Coronary artery (tissue), 2 donors: Measurements from ENCODE around the gene SH2D6.

Experiments used
- DNase-seq: peaks from one replicate; pipeline ENCODE4 v3.0.0-alpha.2; 2017; ENCODE audit warnings: low spot score
- H3K27ac ChIP-seq, 2 donors: fragments of 200-600 bp; sonication (generic); one replicate each; pipeline ENCODE4 v1.5.1; 2016 to 2019
- H3K4me3 ChIP-seq: fragments of 200-600 bp; sonication (generic); 2 replicates; pipeline ENCODE4 v1.5.1; 2016; ENCODE audit warnings: mild to moderate bottlenecking, moderate library complexity
- CTCF ChIP-seq: fragments of 200-600 bp; sonication (generic); IDR thresholded peaks from one replicate; pipeline ENCODE4 v1.5.1; 2019; ENCODE audit warnings: antibody characterized with exemption

SH2D6 gene

GRCh38 chr2:85418132-85419008 lies at the start of gene SH2D6:
Gene SH2D6, plus strand, starts transcription at chr2:85418714. Its CDS starts 10,752 bp downstream, at chr2:85429466.
- peak within 1 kb of the TSS; percentile 96 to 97 for H3K27ac ChIP-seq
- H3K4me3 ChIP-seq: peak within 1 kb of the TSS; percentile 83
- TF ChIP-seq CTCF: no peak
- DNase-seq: peak; percentile 92

- no peak for DNase-seq
- H3K4me3 ChIP-seq: no peak overlapping the region
- TF ChIP-seq CTCF: no peak
- H3K27ac ChIP-seq: no peak overlapping the region
Observed at GRCh38 chr2:85368921-85369320, 49.6 kb upstream of the SH2D6 start.

- DNase-seq: no peak
Observed at GRCh38 chr2:85369500-85369899, 49.0 kb upstream of the SH2D6 start.

GRCh38 chr2:85371045-85371444 lies 47.5 kb upstream of the SH2D6 start:
- no peak for DNase-seq
- no peak overlapping the region for H3K4me3 ChIP-seq
- TF ChIP-seq CTCF: no peak
- no peak overlapping the region for H3K27ac ChIP-seq

More at GRCh38 chr2:85369500-85369899, 49.0 kb upstream of the SH2D6 start:
- TF ChIP-seq CTCF: no peak
- H3K27ac ChIP-seq: no peak overlapping the region
- H3K4me3 ChIP-seq: no peak overlapping the region

- DNase-seq: peak; percentile 31
- no peak for TF ChIP-seq CTCF
- Histone ChIP-seq H3K27ac (no peak overlapping the region), H3K4me3 (no peak overlapping the region)
Observed at GRCh38 chr2:85376291-85377065, 42.0 kb upstream of the SH2D6 start.

GRCh38 chr2:85377083-85377482 lies 41.4 kb upstream of the SH2D6 start:
- no peak overlapping the region for H3K4me3 ChIP-seq
- DNase-seq: peak; percentile 36
- H3K27ac ChIP-seq: no peak overlapping the region
- no peak for TF ChIP-seq CTCF
